Fibroblast of lung (primary cell): ENCODE results near the gene ZC3H13. TPM values are rescaled to one million over a fixed set of nuclear protein-coding genes. Genes with fewer than 3 reads are reported as not detected.

ENCODE experiments used
- DNase-seq, 2 donors: peaks; one replicate each; pipeline versions ENCODE4 v3.0.0 to v3.0.0-alpha.2; 2010; ENCODE audit warnings: low read depth in 2 of 2
- H2AFZ ChIP-seq: 2 replicates; pipeline ENCODE4 v1.5.1; 2012; ENCODE audit warnings: low read length, control low read depth, inconsistent platforms
- H3K27ac ChIP-seq: 2 replicates; pipeline ENCODE4 v1.5.1; 2011; ENCODE audit warnings: low read length, control low read depth; ENCODE audit not compliant: insufficient read depth
- H3K27me3 ChIP-seq: 2 replicates; pipeline ENCODE4 v1.5.1; 2011; ENCODE audit warnings: mild to moderate bottlenecking, low read length; ENCODE audit not compliant: control insufficient read depth, insufficient read depth
- H3K36me3 ChIP-seq: 2 replicates; pipeline ENCODE4 v1.5.1; 2011; ENCODE audit warnings: low read length; ENCODE audit not compliant: control insufficient read depth, insufficient read depth
- H3K4me1 ChIP-seq: 2 replicates; pipeline ENCODE4 v1.5.1; 2011; ENCODE audit warnings: low read length; ENCODE audit not compliant: control insufficient read depth, insufficient read depth; ENCODE audit errors: extremely low read depth
- H3K4me2 ChIP-seq: 2 replicates; pipeline ENCODE4 v1.5.1; 2011; ENCODE audit warnings: low read length, control low read depth; ENCODE audit not compliant: insufficient read depth; ENCODE audit errors: extremely low read depth
- H3K4me3 ChIP-seq, 4 experiments: fragments of 200-600 bp in 1 of 4; sonication (generic) in 1 of 4; replicated peaks in 1 of 4; 2 replicates each; pipeline ENCODE4 v1.5.1; 2011 to 2016; ENCODE audit warnings: low read length in 4 of 4, low read depth in 3 of 4, mild to moderate bottlenecking in 3 of 4, control low read depth in 2 of 4, inconsistent platforms in 1 of 4, mixed read lengths in 1 of 4; ENCODE audit not compliant: insufficient read depth in 1 of 4; ENCODE audit errors: control extremely low read depth in 1 of 4
- H3K79me2 ChIP-seq: 2 replicates; pipeline ENCODE4 v1.5.1; 2012; ENCODE audit warnings: mild to moderate bottlenecking, low read length, inconsistent platforms; ENCODE audit not compliant: control insufficient read depth, insufficient read depth
- H3K9ac ChIP-seq: 2 replicates; pipeline ENCODE4 v1.5.1; 2011; ENCODE audit warnings: mild to moderate bottlenecking, low read length, control low read depth; ENCODE audit not compliant: insufficient read depth
- H3K9me3 ChIP-seq: 2 replicates; pipeline ENCODE4 v1.5.1; 2012; ENCODE audit warnings: low read depth, low read length; ENCODE audit not compliant: control insufficient read depth, insufficient read depth
- H4K20me1 ChIP-seq: 2 replicates; pipeline ENCODE4 v1.5.1; 2011; ENCODE audit warnings: low read length; ENCODE audit not compliant: control insufficient read depth, insufficient read depth; ENCODE audit errors: extremely low read depth
- EZH2 ChIP-seq: IDR thresholded peaks from 2 replicates; pipeline ENCODE4 v1.5.1; 2012; ENCODE audit warnings: low read length, control low read depth, mild to moderate bottlenecking; ENCODE audit errors: missing control alignments
- polyA plus RNA-seq, 2 donors: library from polyadenylated mRNA; depleted of rRNA in 1 of 2; stranded (reverse) in 1 of 2; unstranded in 1 of 2; fragments of >200 nt; gene quantifications; 2 replicates each; pipeline ENCODE4 v1.2.1, GENCODE V29; 2011 to 2012; ENCODE audit warnings: missing spikeins in 1 of 2
- total RNA-seq: library from RNA; depleted of rRNA; stranded (reverse); fragments of >200 nt; gene quantifications from 2 replicates; pipeline ENCODE4 v1.2.1, GENCODE V29; 2014
- TF ChIP-seq, protein P1 (sequence below), 2 donors: IDR thresholded peaks in 1 of 2; conservative IDR thresholded peaks in 1 of 2; 1 replicate in 1 of 2; 2 replicates in 1 of 2; pipeline ENCODE4 v1.5.1; 2011 to 2012; ENCODE audit warnings: low read length in 2 of 2, control low read depth in 1 of 2, inconsistent platforms in 1 of 2, low read depth in 1 of 2, mild to moderate bottlenecking in 1 of 2

ZC3H13 gene
- total and polyA plus RNA-seq, 2 donors (not counting 1 experiment from before 2014, with no cell fraction given): 4.5 to 21.8 TPM

GRCh38 chr13:46086421-46086922, 33.9 kb upstream of the ZC3H13 start:
- Histone ChIP-seq H3K36me3 (no peaks in the 10 kb centered on the region), H3K79me2 (no peaks in the 10 kb centered on the region), H3K4me1 (no peaks in the 10 kb centered on the region), H2AFZ (no peak overlapping the region), H3K4me3 (no peak overlapping the region), H3K9me3 (no peaks in the 10 kb centered on the region), H3K27me3 (no peaks in the 10 kb centered on the region), H3K4me2 (no peak overlapping the region), H4K20me1 (no peaks in the 10 kb centered on the region), H3K27ac (no peak overlapping the region), H3K9ac (no peak overlapping the region)
- DNase-seq: no peak
- TF ChIP-seq EZH2: no peak
- TF ChIP-seq, protein P1, sequence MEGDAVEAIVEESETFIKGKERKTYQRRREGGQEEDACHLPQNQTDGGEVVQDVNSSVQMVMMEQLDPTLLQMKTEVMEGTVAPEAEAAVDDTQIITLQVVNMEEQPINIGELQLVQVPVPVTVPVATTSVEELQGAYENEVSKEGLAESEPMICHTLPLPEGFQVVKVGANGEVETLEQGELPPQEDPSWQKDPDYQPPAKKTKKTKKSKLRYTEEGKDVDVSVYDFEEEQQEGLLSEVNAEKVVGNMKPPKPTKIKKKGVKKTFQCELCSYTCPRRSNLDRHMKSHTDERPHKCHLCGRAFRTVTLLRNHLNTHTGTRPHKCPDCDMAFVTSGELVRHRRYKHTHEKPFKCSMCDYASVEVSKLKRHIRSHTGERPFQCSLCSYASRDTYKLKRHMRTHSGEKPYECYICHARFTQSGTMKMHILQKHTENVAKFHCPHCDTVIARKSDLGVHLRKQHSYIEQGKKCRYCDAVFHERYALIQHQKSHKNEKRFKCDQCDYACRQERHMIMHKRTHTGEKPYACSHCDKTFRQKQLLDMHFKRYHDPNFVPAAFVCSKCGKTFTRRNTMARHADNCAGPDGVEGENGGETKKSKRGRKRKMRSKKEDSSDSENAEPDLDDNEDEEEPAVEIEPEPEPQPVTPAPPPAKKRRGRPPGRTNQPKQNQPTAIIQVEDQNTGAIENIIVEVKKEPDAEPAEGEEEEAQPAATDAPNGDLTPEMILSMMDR (conservative IDR thresholded peaks at IDR 0.05 in 1 of 2, IDR thresholded peaks at IDR 0.05 in 1 of 2; ENCODE audit: low read depth in 1 of 2, low read length in 2 of 2): no peak

- DNase-seq: no peak
- no peak overlapping the region for H3K27ac ChIP-seq
- no peaks in the 10 kb centered on the region for H3K36me3 ChIP-seq
- H3K4me1 ChIP-seq: no peaks in the 10 kb centered on the region
- H3K4me3 ChIP-seq: no peak overlapping the region
- H2AFZ ChIP-seq: no peak overlapping the region
- no peaks in the 10 kb centered on the region for H3K27me3 ChIP-seq
- no peak overlapping the region for H3K9ac ChIP-seq
- TF ChIP-seq, protein P1 (conservative IDR thresholded peaks at IDR 0.05 in 1 of 2, IDR thresholded peaks at IDR 0.05 in 1 of 2; ENCODE audit: low read depth in 1 of 2, low read length in 2 of 2): no peak
- TF ChIP-seq EZH2: no peak
- no peak overlapping the region for H3K4me2 ChIP-seq
- H4K20me1 ChIP-seq: no peaks in the 10 kb centered on the region
- H3K9me3 ChIP-seq: no peaks in the 10 kb centered on the region
- H3K79me2 ChIP-seq: no peaks in the 10 kb centered on the region
These were observed 33.2 kb upstream of the ZC3H13 start for GRCh38 chr13:46085737-46086136.

DNA sequence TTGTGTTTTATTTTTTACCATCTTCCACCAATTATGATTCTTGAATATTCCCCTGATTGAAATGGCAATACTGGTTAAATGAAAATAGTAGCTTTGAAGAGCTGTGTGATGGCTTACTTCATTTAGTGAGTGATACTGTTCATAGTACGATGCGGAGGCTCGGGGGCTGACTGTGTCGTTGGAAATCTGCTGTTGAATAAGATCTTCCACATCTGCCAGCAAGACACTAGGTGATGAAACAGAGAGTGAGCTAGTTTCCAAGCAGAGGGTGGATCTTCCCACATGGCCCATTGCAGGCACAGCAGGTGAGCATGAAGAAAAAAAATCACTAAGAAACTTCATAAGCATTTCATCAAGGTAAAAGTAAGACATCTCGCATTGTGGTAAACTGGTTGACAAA, 29.8 kb upstream of the ZC3H13 start:
- Histone ChIP-seq H3K4me1 (no peaks in the 10 kb centered on the region), H3K9ac (no peak overlapping the region), H2AFZ (no peak overlapping the region), H3K4me2 (no peak overlapping the region), H3K79me2 (no peaks in the 10 kb centered on the region), H3K27me3 (no peaks in the 10 kb centered on the region), H3K27ac (no peak overlapping the region), H3K9me3 (no peaks in the 10 kb centered on the region), H4K20me1 (no peaks in the 10 kb centered on the region), H3K4me3 (no peak overlapping the region), H3K36me3 (no peaks in the 10 kb centered on the region)
- TF ChIP-seq EZH2: no peak
- TF ChIP-seq, protein P1 (conservative IDR thresholded peaks at IDR 0.05 in 1 of 2, IDR thresholded peaks at IDR 0.05 in 1 of 2; ENCODE audit: low read depth in 1 of 2, low read length in 2 of 2): no peak
- no peak for DNase-seq
